Measurements from ENCODE around the gene POLG. TPM values are rescaled to one million over a fixed set of nuclear protein-coding genes. Genes with fewer than 3 reads are reported as not detected.

Gene POLG
- total RNA-seq, 1 donor from 2014 or later, result 64.5 TPM

- no peaks in the 10 kb centered on the region for H3K9me3 Mint-ChIP-seq (ENCODE audit: unreplicated experiment)
- H3K4me1 Mint-ChIP-seq (ENCODE audit: unreplicated experiment), result no peaks in the 10 kb centered on the region
- TF ChIP-seq, protein P1, sequence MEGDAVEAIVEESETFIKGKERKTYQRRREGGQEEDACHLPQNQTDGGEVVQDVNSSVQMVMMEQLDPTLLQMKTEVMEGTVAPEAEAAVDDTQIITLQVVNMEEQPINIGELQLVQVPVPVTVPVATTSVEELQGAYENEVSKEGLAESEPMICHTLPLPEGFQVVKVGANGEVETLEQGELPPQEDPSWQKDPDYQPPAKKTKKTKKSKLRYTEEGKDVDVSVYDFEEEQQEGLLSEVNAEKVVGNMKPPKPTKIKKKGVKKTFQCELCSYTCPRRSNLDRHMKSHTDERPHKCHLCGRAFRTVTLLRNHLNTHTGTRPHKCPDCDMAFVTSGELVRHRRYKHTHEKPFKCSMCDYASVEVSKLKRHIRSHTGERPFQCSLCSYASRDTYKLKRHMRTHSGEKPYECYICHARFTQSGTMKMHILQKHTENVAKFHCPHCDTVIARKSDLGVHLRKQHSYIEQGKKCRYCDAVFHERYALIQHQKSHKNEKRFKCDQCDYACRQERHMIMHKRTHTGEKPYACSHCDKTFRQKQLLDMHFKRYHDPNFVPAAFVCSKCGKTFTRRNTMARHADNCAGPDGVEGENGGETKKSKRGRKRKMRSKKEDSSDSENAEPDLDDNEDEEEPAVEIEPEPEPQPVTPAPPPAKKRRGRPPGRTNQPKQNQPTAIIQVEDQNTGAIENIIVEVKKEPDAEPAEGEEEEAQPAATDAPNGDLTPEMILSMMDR (IDR thresholded peaks at IDR 0.05; ENCODE audit: unreplicated experiment), result no peak
- no peak overlapping the region for H3K4me3 Mint-ChIP-seq (ENCODE audit: unreplicated experiment)
- H3K27me3 Mint-ChIP-seq (ENCODE audit: unreplicated experiment), result peaks cover 41% of the 10 kb centered on the region
- no peaks in the 10 kb centered on the region for H3K36me3 Mint-ChIP-seq (ENCODE audit: low read depth, unreplicated experiment)
- H3K27ac Mint-ChIP-seq (ENCODE audit: unreplicated experiment), result no peak overlapping the region
- no peak for DNase-seq (ENCODE audit: low spot score)
Measured at GRCh38 chr15:89377024-89377841, 42.6 kb upstream of the POLG start.

- no peak for DNase-seq (ENCODE audit: low spot score)
- Mint-ChIP-seq H3K4me3 (ENCODE audit: unreplicated experiment) (no peak overlapping the region), H3K9me3 (ENCODE audit: unreplicated experiment) (no peaks in the 10 kb centered on the region), H3K27ac (ENCODE audit: unreplicated experiment) (no peak overlapping the region), H3K4me1 (ENCODE audit: unreplicated experiment) (no peaks in the 10 kb centered on the region), H3K27me3 (ENCODE audit: unreplicated experiment) (peaks cover 40% of the 10 kb centered on the region), H3K36me3 (ENCODE audit: low read depth, unreplicated experiment) (no peaks in the 10 kb centered on the region)
- TF ChIP-seq, protein P1 (IDR thresholded peaks at IDR 0.05; ENCODE audit: unreplicated experiment), result no peak
Measured at GRCh38 chr15:89376388-89376787, 41.8 kb upstream of the POLG start.

DNA sequence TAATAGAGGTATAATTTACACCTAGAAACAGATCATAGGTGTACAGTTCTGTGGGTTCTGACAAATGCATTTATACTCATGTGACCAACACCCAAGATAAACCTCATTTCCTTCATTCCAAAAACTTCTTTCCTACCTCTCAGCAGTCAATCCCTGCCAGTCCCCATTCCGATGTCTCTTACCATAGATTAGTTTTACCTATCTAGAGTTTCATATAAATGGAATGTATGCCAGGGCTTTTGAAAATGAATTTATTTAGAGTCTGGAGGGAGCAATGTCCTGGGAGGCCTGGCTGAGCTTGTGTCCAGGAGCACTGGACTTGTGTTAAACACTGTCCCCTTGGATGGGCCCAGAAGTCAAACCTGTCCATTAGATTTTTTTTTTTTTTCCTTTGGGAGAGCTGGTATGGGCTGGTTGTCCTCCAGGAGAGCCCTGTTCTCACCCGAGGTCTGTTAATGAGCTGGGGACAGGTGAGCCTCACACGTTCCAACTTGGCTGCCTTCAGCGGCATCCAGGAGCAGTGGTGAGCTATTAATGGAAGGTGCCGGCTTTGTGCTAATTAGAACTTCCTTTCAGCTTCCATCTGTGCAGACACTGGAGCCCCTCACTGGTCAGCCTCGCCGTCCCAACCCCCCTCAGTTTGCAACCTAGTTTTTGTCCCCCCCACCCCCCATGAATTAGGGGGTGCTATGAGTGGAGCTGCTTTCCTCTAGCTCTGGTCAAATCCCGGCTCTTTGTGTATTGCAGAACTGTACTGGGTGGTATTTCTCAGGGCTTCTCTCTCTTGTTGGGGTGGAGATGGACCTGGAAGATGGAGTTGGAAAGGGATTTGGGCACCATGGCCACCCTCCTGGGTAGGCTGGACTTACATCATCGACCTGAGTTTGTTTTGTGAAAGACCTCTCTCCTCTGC lies 40.7 kb upstream of the POLG start:
- no peaks in the 10 kb centered on the region for H3K9me3 Mint-ChIP-seq (ENCODE audit: unreplicated experiment)
- no peak overlapping the region for H3K27ac Mint-ChIP-seq (ENCODE audit: unreplicated experiment)
- H3K4me1 Mint-ChIP-seq (ENCODE audit: unreplicated experiment), result no peaks in the 10 kb centered on the region
- H3K36me3 Mint-ChIP-seq (ENCODE audit: low read depth, unreplicated experiment), result no peaks in the 10 kb centered on the region
- DNase-seq (ENCODE audit: low spot score), result no peak
- H3K27me3 Mint-ChIP-seq (ENCODE audit: unreplicated experiment), result peaks cover 33% of the 10 kb centered on the region
- TF ChIP-seq, protein P1 (IDR thresholded peaks at IDR 0.05; ENCODE audit: unreplicated experiment), result no peak
- H3K4me3 Mint-ChIP-seq (ENCODE audit: unreplicated experiment), result no peak overlapping the region

DNA sequence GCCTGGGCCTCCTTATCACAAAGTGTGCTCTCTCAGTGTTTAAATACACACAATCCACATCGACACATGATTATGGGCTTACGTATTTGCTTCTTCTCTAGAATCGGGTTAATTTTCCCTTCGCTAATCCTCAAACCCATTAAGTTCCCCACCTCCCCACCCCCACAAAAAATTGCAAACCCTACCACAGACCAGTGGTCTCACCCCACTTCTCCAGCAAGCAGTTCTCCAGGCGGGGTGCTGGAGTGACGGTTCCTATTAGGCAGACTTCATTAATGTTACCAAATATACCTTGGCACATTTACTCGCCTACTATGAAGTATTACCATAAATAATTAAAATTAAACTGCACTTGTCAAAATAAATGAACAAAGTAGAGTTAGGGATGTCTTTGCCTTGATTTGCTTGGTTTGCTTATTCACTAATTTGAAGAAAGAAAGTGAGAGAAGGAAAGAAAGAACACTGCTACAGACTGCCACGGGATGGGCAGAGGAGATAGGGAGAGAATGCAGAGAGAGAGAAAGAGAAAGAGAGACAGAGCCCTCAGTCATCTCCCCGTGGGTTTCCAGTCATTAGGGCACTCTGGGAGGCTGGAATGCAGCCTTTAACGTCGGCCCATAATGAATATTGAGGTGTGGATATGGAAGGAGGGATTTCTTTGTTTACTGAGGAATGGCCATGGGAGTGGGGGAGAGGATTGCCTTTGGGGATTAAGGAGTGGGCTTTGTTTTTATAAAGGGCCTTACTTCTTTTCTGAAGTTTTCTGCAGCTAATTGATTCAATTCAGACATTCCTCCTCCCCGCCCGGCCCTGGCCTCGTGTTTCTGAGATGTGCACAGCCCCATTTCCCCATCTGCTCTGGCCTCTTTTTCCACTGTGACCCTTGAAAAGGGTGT lies 39.7 kb upstream of the POLG start:
- Mint-ChIP-seq H3K27me3 (ENCODE audit: unreplicated experiment) (peaks cover 32% of the 10 kb centered on the region), H3K9me3 (ENCODE audit: unreplicated experiment) (no peaks in the 10 kb centered on the region), H3K4me3 (ENCODE audit: unreplicated experiment) (no peak overlapping the region), H3K4me1 (ENCODE audit: unreplicated experiment) (no peaks in the 10 kb centered on the region), H3K36me3 (ENCODE audit: low read depth, unreplicated experiment) (peaks cover 4% of the 10 kb centered on the region), H3K27ac (ENCODE audit: unreplicated experiment) (no peak overlapping the region)
- TF ChIP-seq, protein P1 (IDR thresholded peaks at IDR 0.05; ENCODE audit: unreplicated experiment), result no peak
- no peak for DNase-seq (ENCODE audit: low spot score)

Data from endothelial cell (in vitro differentiated cells).